Cardiac fibroblast (primary cell): Measurements from ENCODE around the gene INSL3.
"Not testable (repeated sequence)": the region's sequence is repeated elsewhere in the genome, so short reads cannot be mapped to it uniquely, and the experiment has no call there.

Experiments
- DNase-seq, 2 donors: peaks; one replicate each; pipeline versions ENCODE4 v3.0.0 to v3.0.0-alpha.2; 2010; ENCODE audit warnings: low read depth in 2 of 2
- H3K4me3 ChIP-seq, 2 donors: replicated peaks in 1 of 2; 1 replicate in 1 of 2; 2 replicates in 1 of 2; pipeline ENCODE4 v1.5.1; 2011; ENCODE audit warnings: low read depth in 2 of 2, low read length in 2 of 2, mild to moderate bottlenecking in 2 of 2, moderate library complexity in 1 of 2
- TF ChIP-seq, protein P1 (sequence below): IDR thresholded peaks from one replicate; pipeline ENCODE4 v1.5.1; 2011; ENCODE audit warnings: low read depth, mild to moderate bottlenecking, low read length, inconsistent platforms

INSL3 gene

DNA sequence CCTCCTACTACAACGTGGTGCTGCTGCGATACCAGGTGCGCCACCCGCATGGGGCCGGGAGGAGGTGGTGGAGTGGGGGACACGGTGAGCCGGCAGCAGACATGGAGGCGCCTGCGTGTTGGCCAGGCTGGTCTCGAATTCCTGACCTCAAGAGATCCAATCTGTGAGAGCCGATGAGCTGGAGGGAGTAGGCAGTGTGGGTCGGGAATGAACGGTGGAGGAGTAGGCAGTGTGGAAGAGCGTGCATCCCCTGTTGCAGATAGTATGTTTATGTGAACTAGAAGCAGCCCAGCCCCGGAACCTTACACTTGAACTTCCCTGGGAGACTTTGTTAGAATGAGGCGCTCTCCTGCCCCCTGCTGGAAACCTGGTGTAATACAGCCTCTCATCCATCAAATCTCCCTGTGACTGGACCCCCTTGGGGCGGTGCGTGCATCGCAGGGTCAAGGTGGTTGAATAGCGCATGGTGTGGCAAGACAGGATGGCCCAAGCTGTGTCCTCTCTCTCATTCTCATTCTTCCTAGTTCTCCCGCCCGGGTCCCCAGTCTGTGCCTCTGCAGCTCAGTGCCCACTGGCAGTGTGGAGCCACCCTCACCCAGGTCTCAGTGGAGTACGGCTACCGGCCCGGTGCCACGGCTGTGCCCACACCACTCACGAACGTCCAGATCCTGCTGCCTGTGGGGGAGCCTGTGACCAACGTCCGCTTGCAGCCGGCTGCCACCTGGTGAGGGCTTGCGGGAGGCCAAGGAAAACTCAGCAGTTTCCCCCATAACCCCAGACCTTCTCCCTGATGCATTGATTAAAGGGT lies 36.9 kb downstream of the INSL3 start:
- peak; percentile 74 to 75 for DNase-seq
- no peak overlapping the region for H3K4me3 ChIP-seq
- TF ChIP-seq, protein P1, sequence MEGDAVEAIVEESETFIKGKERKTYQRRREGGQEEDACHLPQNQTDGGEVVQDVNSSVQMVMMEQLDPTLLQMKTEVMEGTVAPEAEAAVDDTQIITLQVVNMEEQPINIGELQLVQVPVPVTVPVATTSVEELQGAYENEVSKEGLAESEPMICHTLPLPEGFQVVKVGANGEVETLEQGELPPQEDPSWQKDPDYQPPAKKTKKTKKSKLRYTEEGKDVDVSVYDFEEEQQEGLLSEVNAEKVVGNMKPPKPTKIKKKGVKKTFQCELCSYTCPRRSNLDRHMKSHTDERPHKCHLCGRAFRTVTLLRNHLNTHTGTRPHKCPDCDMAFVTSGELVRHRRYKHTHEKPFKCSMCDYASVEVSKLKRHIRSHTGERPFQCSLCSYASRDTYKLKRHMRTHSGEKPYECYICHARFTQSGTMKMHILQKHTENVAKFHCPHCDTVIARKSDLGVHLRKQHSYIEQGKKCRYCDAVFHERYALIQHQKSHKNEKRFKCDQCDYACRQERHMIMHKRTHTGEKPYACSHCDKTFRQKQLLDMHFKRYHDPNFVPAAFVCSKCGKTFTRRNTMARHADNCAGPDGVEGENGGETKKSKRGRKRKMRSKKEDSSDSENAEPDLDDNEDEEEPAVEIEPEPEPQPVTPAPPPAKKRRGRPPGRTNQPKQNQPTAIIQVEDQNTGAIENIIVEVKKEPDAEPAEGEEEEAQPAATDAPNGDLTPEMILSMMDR, result peak; percentile 82

DNA sequence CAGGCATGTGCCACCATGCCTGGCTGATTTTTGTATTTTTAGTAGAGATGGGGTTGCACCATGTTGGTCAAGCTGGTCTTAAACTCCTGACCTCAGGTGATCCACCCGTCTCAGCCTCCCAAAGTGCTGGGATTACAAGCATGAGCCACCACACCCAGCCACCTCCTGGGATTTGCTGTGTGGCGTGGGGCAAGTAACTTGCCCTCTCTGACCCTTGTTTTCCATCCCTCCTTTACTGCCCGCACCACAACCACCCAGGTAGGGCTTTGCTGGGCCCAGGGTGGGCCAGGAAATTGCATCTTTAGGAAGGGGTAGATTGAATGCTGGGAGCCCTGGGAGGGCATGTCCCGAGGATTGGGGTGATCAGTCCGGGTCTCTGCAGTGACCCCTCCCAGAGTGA lies 37.6 kb downstream of the INSL3 start:
- not testable (repeated sequence) for DNase-seq, H3K4me3 ChIP-seq

DNA sequence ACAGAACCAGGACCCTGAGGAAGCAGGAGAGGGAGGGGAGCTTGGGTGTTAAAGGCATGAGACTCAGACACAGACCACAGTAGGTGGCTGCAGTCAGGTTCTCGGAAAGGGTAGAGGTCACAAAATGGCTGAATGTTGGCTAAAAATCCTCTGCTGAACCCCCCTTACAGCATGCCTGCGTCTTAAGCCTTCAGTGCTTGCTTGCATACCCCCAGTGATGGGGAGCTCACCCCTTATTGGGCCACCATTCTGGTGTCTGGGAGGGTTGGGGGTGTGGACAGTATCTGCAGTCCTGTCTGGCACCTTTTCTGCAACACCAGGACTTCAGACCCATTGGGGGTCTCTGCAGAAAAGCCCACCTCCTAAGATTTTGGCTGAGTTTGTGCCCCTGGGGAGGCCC lies 40.5 kb downstream of the INSL3 start:
- no peak overlapping the region for H3K4me3 ChIP-seq
- TF ChIP-seq, protein P1, result no peak
- DNase-seq, result no peak

DNA sequence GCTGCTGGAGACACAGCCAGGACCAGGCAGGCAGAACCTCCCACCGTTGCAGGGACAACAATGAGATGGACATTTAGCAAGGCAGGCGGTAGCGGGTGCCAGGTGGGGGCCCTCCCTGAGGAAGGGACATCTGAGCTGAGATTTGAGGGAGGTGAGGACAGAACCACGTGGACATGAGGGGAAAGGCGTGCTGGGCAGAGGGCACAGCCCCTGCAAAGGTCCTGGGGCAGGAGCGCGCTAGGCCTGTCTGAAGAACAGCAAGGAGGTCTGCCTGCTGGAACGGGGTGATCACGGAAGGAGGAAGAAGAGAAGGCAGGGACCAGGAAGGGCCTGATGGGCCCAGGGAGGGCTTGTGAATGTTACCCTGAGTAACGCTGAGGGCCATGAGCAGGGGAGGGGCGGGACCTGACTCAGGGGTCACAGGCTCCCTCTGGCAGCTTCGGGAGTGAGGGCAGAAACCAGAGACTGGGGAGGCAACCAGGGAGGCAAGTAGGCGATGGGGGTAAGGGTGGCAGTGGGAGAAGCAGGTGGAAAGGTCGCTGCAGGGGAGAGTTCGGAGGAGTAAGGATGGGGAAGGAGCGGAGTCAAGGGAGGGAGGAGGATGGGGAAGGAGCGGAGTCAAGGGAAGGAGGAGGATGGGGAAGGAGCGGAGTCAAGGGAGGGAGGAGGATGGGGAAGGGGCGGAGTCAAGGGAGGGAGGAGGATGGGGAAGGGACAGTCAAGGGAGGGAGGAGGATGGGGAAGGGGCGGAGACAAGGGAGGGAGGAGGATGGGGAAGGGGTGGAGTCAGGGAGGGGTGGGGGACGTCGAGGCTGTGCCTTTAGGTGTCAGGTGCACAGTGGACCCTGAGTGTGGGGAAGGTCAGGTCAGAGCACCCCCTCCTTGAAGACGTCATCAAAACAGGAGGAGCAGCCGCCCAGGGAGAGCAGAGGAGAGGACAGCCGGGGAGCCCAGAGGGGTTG lies 42.1 kb downstream of the INSL3 start:
- TF ChIP-seq, protein P1, result no peak
- no peak overlapping the region for H3K4me3 ChIP-seq
- DNase-seq, result peak; percentile 27 to 52

DNA sequence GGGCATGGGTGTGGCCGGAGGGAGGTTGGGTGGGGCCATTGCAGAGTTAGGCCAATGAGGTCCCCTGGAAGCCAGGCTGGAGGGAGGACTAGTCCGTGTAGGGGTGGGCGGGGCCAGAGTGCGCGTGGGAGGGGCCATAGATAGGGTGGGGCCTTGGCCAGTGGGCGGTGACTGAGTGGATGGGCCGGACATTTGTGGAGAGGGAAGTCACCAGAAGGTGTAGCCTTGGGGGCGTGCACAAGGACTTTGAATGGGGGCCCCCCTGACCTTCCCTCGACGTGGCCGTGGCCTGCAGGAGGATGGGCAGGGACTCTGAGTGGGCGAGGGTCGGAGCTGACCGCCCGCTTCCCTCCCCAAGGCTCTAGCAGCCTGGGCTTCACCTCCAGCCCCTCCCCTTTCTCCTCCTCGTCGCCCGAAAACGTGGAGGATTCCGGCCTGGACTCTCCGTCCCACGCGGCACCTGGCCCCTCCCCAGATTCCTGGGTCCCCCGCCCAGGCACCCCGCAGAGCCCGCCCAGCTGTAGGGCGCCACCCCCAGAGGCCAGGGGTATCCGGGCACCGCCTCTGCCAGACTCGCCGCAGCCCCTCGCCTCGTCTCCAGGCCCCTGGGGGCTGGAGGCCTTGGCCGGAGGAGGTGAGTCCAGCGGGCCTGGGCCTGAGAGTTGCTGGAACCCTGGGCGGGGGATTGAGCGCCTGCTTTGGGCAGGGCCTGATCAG lies 42.9 kb downstream of the INSL3 start:
- DNase-seq, result peak; percentile 43
- TF ChIP-seq, protein P1, result no peak
- H3K4me3 ChIP-seq, result no peak overlapping the region

GRCh38 chr19:17777840-17778239 lies 43.5 kb downstream of the INSL3 start:
- H3K4me3 ChIP-seq, DNase-seq: not testable (repeated sequence)

DNA sequence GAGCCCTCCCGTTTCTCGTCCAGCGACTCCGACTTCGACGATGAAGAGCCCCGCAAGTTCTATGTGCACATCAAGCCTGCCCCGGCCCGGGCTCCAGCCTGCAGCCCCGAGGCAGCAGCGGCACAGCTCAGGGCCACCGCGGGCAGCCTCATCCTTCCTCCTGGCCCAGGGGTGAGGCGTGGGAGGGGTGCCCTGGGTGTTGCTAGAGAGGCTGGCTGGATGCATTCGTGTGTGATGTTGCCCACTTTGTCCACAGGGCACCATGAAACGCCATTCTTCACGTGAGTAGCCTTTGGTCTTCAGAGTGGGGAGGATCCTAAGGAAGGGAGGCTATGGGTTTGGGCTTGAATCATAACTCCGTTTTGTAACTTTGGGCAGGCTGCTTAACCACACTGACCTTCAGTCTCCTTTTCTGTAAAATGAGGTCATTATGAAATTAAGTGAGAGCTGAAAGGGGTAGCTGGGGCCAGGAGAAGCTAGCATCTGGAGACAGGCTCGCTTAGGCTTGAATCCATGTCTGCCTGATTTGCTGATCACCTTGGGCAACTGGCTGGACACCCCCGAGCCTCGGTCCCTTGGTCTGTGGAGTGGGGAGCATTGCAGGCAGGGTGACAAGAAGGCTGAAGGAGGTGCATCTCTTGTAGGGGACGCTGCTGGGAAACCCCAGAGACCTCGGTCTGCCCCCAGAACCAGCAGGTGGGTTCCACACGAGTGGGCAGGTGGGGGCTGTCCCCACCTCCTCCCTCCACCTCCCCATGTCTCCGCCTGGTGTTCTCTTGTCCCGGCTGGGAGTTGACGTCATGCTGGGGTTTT lies 45.1 kb downstream of the INSL3 start:
- TF ChIP-seq, protein P1, result no peak
- H3K4me3 ChIP-seq, result no peak overlapping the region
- DNase-seq, result peak; percentile 30 to 38
